ENCODE data around the gene TRPV4. TPM values are rescaled to one million over a fixed set of nuclear protein-coding genes. Genes with fewer than 3 reads are reported as not detected.

Gene TRPV4
- total and polyA plus RNA-seq, 10 of the 15 experiments (the other 5 are each of a cell fraction or from before 2014, with no cell fraction given), result not detected

- Histone ChIP-seq H3K27ac (ENCODE audit: control insufficient read depth, insufficient read depth) (no peak overlapping the region), H3K4me2 (ENCODE audit: control insufficient read depth, insufficient read depth) (no peak overlapping the region), H3K4me1 (ENCODE audit: control insufficient read depth, insufficient read depth, low read length) (no peaks in the 10 kb centered on the region), H3K79me2 (ENCODE audit: control insufficient read depth, insufficient read depth, low read length) (no peaks in the 10 kb centered on the region), H3K9ac (ENCODE audit: control insufficient read depth, insufficient read depth, low read length) (no peak overlapping the region), H3K9me3 (replicated peaks; ENCODE audit: control insufficient read depth, insufficient read depth, low read length) (no peaks in the 10 kb centered on the region), H2AFZ (ENCODE audit: control insufficient read depth, low read depth, low read length) (no peak overlapping the region), H3K4me3 (no peak overlapping the region), H3K36me3 (ENCODE audit: control insufficient read depth in 2 of 2, insufficient read depth in 2 of 2, low read length in 1 of 2) (no peaks in the 10 kb centered on the region), H4K20me1 (ENCODE audit: control insufficient read depth, insufficient read depth) (no peaks in the 10 kb centered on the region), H3K27me3 (replicated peaks in 1 of 2; ENCODE audit: control insufficient read depth in 2 of 2, insufficient read depth in 2 of 2, low read length in 1 of 2) (no peaks in the 10 kb centered on the region)
- ChIA-PET SMC1A (ENCODE audit: uncharacterized antibody, unreplicated experiment) (interaction anchor here (0.7 to 1.5 kb wide), 2 partner anchors 38 to 45 kb away, joined by 3 read pairs; no protein-coding TSS in a partner anchor), POLR2A (no interaction called here), CTCF (interaction anchor here (1.1 to 6.1 kb wide), 2 partner anchors 35 to 36 kb away, joined by 8 to 139 read pairs; no protein-coding TSS in a partner anchor), RAD21 (ENCODE audit: unreplicated experiment) (interaction anchor here (2.2 kb wide), 1 partner anchor 36 kb away, joined by 7 read pairs; no protein-coding TSS in a partner anchor)
- FAIRE-seq (no peak), DNase-seq (ENCODE audit: low read depth, low spot score) (no peak), ATAC-seq (no peak)
- no peak for TF ChIP-seq POLR2AphosphoS5 (IDR thresholded peaks at IDR 0.05; ENCODE audit: low read length)
- TF ChIP-seq HSF1 (IDR thresholded peaks at IDR 0.05; ENCODE audit: low read depth, low read length), result no peak
- no peak for TF ChIP-seq RAD51 (IDR thresholded peaks at IDR 0.05)
- no peak for TF ChIP-seq YBX1 (IDR thresholded peaks at IDR 0.05)
- in situ Hi-C loops (cut with MboI), result no loop called here
- BruUV-seq (replicated peaks), result no TSS peak
- intact Hi-C loops (cut with micrococcal nuclease; ENCODE audit: unreplicated experiment), result no loop called here
- 7% methylated on average over 3 of the region's 4 CpGs for WGBS (ENCODE audit: insufficient coverage, insufficient replicate concordance, low lambda C conversion rate, missing lambda C conversion rate)
Measured at GRCh38 chr12:109808876-109809646, 24.1 kb downstream of the TRPV4 start.

All from GM12878 (cell line).